H1 (cell line): ENCODE measurements around the gene PRSS8.

Source experiments
- ASH2L ChIP-seq: fragments of 200-600, 300-600 bp; sonication (generic); IDR thresholded peaks from one replicate; pipeline ENCODE4 v1.7.1; 2017; ENCODE audit warnings: low read length
- BCL11A ChIP-seq, 2 experiments: IDR thresholded peaks; one replicate each; pipeline ENCODE4 v1.6.1; 2011; ENCODE audit warnings: low read depth in 2 of 2, low read length in 2 of 2, mild to moderate bottlenecking in 2 of 2
- CTCF ChIP-seq, 3 experiments: IDR thresholded peaks; 1 replicate in 2 of 3; 2 replicates in 1 of 3; pipeline versions ENCODE4 v1.5.1 to v1.6.1; 2011; ENCODE audit warnings: low read length in 3 of 3, mild to moderate bottlenecking in 3 of 3, inconsistent platforms in 2 of 3, low read depth in 1 of 3, moderate library complexity in 1 of 3; ENCODE audit not compliant: insufficient read depth in 1 of 3; ENCODE audit errors: control extremely low read depth in 1 of 3
- EP300 ChIP-seq, 2 experiments: IDR thresholded peaks; 1 replicate in 1 of 2; 2 replicates in 1 of 2; pipeline ENCODE4 v1.6.1; 2011 to 2012; ENCODE audit warnings: low read depth in 2 of 2, low read length in 2 of 2, mild to moderate bottlenecking in 2 of 2, borderline replicate concordance in 1 of 2, inconsistent platforms in 1 of 2, moderate library complexity in 1 of 2
- EZH2 ChIP-seq: fragments of 200-600 bp; sonication (generic); IDR thresholded peaks from 2 replicates; pipeline ENCODE4 v1.7.1; 2012; ENCODE audit warnings: low read depth, mild to moderate bottlenecking, moderate library complexity, low read length, inconsistent platforms; ENCODE audit not compliant: severe bottlenecking
- GABPA ChIP-seq: IDR thresholded peaks from 2 replicates; pipeline ENCODE4 v1.6.1; 2011; ENCODE audit warnings: mild to moderate bottlenecking, low read length, moderate library complexity, borderline replicate concordance; ENCODE audit not compliant: insufficient read depth
- JUND ChIP-seq: IDR thresholded peaks from 2 replicates; pipeline ENCODE4 v1.6.1; 2011; ENCODE audit warnings: mild to moderate bottlenecking, improper control_type of control experiment, low read length
- KDM1A ChIP-seq: fragments of 200-600, 300-600 bp; sonication (generic); IDR thresholded peaks from 2 replicates; pipeline ENCODE4 v1.7.1; 2016; ENCODE audit warnings: mild to moderate bottlenecking, low read length, borderline replicate concordance
- POLR2A ChIP-seq, 2 experiments: IDR thresholded peaks; 1 replicate in 1 of 2; 2 replicates in 1 of 2; pipeline ENCODE4 v1.6.1; 2011; ENCODE audit warnings: low read depth in 2 of 2, low read length in 2 of 2, mild to moderate bottlenecking in 2 of 2; ENCODE audit errors: control extremely low read depth in 1 of 2
- RAD21 ChIP-seq, 2 experiments: IDR thresholded peaks in 1 of 2; conservative IDR thresholded peaks in 1 of 2; 2 replicates each; pipeline ENCODE4 v1.6.1; 2011; ENCODE audit warnings: low read depth in 2 of 2, low read length in 2 of 2, improper control_type of control experiment in 1 of 2, inconsistent platforms in 1 of 2, mild to moderate bottlenecking in 1 of 2, moderate library complexity in 1 of 2
- YY1 ChIP-seq: IDR thresholded peaks from 2 replicates; pipeline ENCODE4 v1.6.1; 2011; ENCODE audit warnings: low read depth, mild to moderate bottlenecking, low read length
- ZNF274 ChIP-seq: IDR thresholded peaks from 2 replicates; pipeline ENCODE4 v1.7.0; 2012; ENCODE audit warnings: low read length, borderline replicate concordance; ENCODE audit errors: extremely low read depth

- TF ChIP-seq CTCF (IDR thresholded peaks at IDR 0.05; ENCODE audit: control extremely low read depth in 1 of 3, insufficient read depth in 1 of 3, low read depth in 1 of 3, low read length in 3 of 3) (no peak), YY1 (no peak), RAD21 (IDR thresholded peaks at IDR 0.05 in 1 of 2, conservative IDR thresholded peaks at IDR 0.05 in 1 of 2; ENCODE audit: low read depth in 2 of 2, low read length in 2 of 2) (no peak), EP300 (IDR thresholded peaks at IDR 0.05; ENCODE audit: borderline replicate concordance in 1 of 2, low read depth in 2 of 2, low read length in 2 of 2) (no peak), GABPA (no peak), ASH2L (no peak), JUND (no peak), EZH2 (no peak), ZNF274 (no peak), KDM1A (no peak), BCL11A (IDR thresholded peaks at IDR 0.05; ENCODE audit: low read depth in 2 of 2, low read length in 2 of 2) (no peak), POLR2A (IDR thresholded peaks at IDR 0.05; ENCODE audit: control extremely low read depth in 1 of 2, low read depth in 2 of 2, low read length in 2 of 2) (no peak)
Measured at GRCh38 chr16:31085411-31085810, 50.1 kb downstream of the PRSS8 start.
